ENCODE results near the gene GFAP.
A peak's percentile ranks its signal among the peaks of the same experiment; 100 is the strongest.

Gene GFAP

GRCh38 chr17:44894642-44895041 lies 20.7 kb downstream of the GFAP start:
- no peak for DNase-seq

GRCh38 chr17:44892250-44892649 lies 23.1 kb downstream of the GFAP start:
- no peak for DNase-seq

GRCh38 chr17:44889003-44889402 lies 26.3 kb downstream of the GFAP start:
- DNase-seq = no peak

GRCh38 chr17:44887971-44888954 lies 27.0 kb downstream of the GFAP start:
- DNase-seq = no peak

- no peak for DNase-seq
Measured at GRCh38 chr17:44887016-44887415, 28.3 kb downstream of the GFAP start.

GRCh38 chr17:44884941-44885340 lies 30.4 kb downstream of the GFAP start:
- no peak for DNase-seq

- DNase-seq = no peak
Measured at GRCh38 chr17:44881145-44881544, 34.2 kb downstream of the GFAP start.

- no peak for DNase-seq
Measured at GRCh38 chr17:44880062-44880461, 35.2 kb downstream of the GFAP start.

GRCh38 chr17:44879376-44879775 lies 35.9 kb downstream of the GFAP start:
- no peak for DNase-seq

- DNase-seq = peak; percentile 45
Measured at GRCh38 chr17:44878627-44879221, 36.6 kb downstream of the GFAP start.

GRCh38 chr17:44877121-44877520 lies 38.2 kb downstream of the GFAP start:
- DNase-seq = no peak

GRCh38 chr17:44875761-44876160 lies 39.5 kb downstream of the GFAP start:
- no peak for DNase-seq

- peak; percentile 64 for DNase-seq
Measured at GRCh38 chr17:44872131-44872768, 43.0 kb downstream of the GFAP start.

- DNase-seq = no peak
Measured at GRCh38 chr17:44871556-44871955, 43.7 kb downstream of the GFAP start.

- no peak for DNase-seq
Measured at GRCh38 chr17:44867841-44868240, 47.5 kb downstream of the GFAP start.

- DNase-seq = no peak
Measured at GRCh38 chr17:44865931-44866330, 49.4 kb downstream of the GFAP start.

- DNase-seq = peak; percentile 60
Measured at GRCh38 chr17:44865231-44865660, 50.1 kb downstream of the GFAP start.

GRCh38 chr17:44864831-44865230 lies 50.5 kb downstream of the GFAP start:
- DNase-seq = no peak

GRCh38 chr17:44863061-44863918 lies 52.0 kb downstream of the GFAP start:
- DNase-seq = no peak

GRCh38 chr17:44862278-44862914 lies 52.9 kb downstream of the GFAP start:
- DNase-seq = no peak

GRCh38 chr17:44859701-44860100 lies 55.6 kb downstream of the GFAP start:
- DNase-seq = no peak

GRCh38 chr17:44854192-44854591 lies 61.1 kb downstream of the GFAP start:
- no peak for DNase-seq

Data from NCI-H1092 (cell line).